Measurements from ENCODE around the gene MBNL2.

Gene MBNL2

DNA sequence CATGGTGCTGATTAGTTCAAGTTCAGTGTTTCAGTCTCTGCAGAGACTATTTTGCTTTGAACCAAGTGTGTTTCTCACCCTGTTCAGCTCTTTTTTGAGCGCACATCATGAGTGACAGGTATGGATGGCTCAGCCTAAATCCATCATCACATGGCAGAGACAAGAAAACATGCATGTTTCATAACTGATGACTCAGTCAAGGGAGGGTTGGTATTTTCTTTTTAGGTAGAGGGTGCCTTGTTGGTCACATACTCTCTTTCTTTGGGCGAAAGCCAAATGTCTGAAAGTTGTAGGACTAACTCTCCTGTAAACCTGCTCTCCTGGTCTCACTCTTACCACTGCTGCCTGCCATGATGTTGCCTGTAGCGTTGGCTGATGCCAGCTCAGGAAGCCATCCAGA, 163.7 kb downstream of the MBNL2 start:
- Histone ChIP-seq H3K9me3 (ENCODE audit: insufficient read depth, low read length) (no peaks in the 10 kb centered on the region), H3K4me2 (ENCODE audit: low read length) (no peak overlapping the region), H3K4me3 (ENCODE audit: low read length) (no peak overlapping the region), H3K9ac (ENCODE audit: low read length) (no peak overlapping the region), H4K20me1 (ENCODE audit: insufficient read depth, low read length) (no peaks in the 10 kb centered on the region), H3K27ac (ENCODE audit: low read length) (no peak overlapping the region), H3K36me3 (replicated peaks; ENCODE audit: low read depth, low read length) (no peaks in the 10 kb centered on the region), H3K27me3 (ENCODE audit: low read depth, low read length) (no peaks in the 10 kb centered on the region), H3K4me1 (ENCODE audit: low read length) (peaks cover 2% of the 10 kb centered on the region; the same call in 1 of the 2 replicates), H3K79me2 (ENCODE audit: low read length) (no peaks in the 10 kb centered on the region), H2AFZ (ENCODE audit: low read depth, low read length) (no peak overlapping the region)
- no peak for TF ChIP-seq EZH2phosphoT487 (IDR thresholded peaks at IDR 0.05; ENCODE audit: low read depth)
- TF ChIP-seq, protein P1, sequence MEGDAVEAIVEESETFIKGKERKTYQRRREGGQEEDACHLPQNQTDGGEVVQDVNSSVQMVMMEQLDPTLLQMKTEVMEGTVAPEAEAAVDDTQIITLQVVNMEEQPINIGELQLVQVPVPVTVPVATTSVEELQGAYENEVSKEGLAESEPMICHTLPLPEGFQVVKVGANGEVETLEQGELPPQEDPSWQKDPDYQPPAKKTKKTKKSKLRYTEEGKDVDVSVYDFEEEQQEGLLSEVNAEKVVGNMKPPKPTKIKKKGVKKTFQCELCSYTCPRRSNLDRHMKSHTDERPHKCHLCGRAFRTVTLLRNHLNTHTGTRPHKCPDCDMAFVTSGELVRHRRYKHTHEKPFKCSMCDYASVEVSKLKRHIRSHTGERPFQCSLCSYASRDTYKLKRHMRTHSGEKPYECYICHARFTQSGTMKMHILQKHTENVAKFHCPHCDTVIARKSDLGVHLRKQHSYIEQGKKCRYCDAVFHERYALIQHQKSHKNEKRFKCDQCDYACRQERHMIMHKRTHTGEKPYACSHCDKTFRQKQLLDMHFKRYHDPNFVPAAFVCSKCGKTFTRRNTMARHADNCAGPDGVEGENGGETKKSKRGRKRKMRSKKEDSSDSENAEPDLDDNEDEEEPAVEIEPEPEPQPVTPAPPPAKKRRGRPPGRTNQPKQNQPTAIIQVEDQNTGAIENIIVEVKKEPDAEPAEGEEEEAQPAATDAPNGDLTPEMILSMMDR (IDR thresholded peaks at IDR 0.05; ENCODE audit: low read depth, low read length) = no peak

DNA sequence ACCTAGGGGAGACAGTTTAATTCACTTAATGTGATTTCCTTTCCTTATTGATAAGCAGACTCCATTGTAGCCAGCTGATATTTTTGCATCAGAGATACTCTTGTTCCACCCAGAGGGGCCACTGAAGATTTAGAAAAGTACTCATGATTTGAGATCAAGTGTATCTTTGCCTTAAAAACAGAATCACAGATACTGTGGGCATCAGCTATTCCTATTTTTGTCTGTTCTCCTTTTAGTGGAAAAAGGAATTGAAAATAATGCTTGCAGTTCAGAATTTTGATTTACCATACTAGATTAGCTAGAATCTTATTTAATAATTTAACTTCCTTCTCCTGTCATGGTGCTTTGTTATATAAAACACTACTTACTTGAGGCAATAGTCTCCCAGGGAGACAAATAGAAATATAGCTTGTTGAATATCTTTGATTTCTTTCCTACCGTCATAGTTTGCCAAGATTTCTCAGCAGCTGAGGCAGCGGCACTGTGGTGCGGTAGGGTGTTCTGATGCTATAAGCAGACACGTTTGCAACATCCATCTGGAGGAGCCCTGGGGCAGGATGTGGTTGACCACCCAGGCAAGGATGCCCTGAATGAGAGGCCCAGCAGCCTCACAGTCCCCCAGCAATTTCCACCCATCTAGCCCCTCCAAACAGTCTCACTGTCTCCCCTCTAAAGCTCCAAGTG, 164.8 kb downstream of the MBNL2 start:
- H3K9ac ChIP-seq (ENCODE audit: low read length) = no peak overlapping the region
- H3K36me3 ChIP-seq (replicated peaks; ENCODE audit: low read depth, low read length) = no peaks in the 10 kb centered on the region
- H3K4me1 ChIP-seq (ENCODE audit: low read length) = peaks cover 2% of the 10 kb centered on the region; the same call in 1 of the 2 replicates
- H3K27ac ChIP-seq (ENCODE audit: low read length) = no peak overlapping the region
- no peak overlapping the region for H3K4me2 ChIP-seq (ENCODE audit: low read length)
- no peak for TF ChIP-seq EZH2phosphoT487 (IDR thresholded peaks at IDR 0.05; ENCODE audit: low read depth)
- TF ChIP-seq, protein P1 (IDR thresholded peaks at IDR 0.05; ENCODE audit: low read depth, low read length) = no peak
- no peak overlapping the region for H2AFZ ChIP-seq (ENCODE audit: low read depth, low read length)
- H3K4me3 ChIP-seq (ENCODE audit: low read length) = no peak overlapping the region
- H3K79me2 ChIP-seq (ENCODE audit: low read length) = no peaks in the 10 kb centered on the region
- no peaks in the 10 kb centered on the region for H3K27me3 ChIP-seq (ENCODE audit: low read depth, low read length)
- no peaks in the 10 kb centered on the region for H4K20me1 ChIP-seq (ENCODE audit: insufficient read depth, low read length)
- H3K9me3 ChIP-seq (ENCODE audit: insufficient read depth, low read length) = no peaks in the 10 kb centered on the region

DNA sequence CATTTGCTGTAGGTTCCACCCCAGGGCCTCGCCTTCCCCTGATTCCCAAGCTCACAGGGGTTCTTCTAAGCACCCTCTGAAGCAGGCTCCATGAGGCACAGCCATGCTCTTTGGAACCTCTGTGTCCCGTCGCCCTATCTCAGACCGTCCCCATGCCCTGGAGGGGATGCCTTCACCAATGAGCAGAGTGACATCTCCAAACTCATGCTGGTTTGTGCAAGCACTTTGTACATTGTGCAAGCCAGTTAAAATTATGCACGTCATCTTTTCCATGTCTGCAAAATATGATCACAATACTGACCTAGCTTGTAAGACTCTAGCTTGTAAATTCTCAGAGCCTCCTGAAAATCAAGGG, 165.3 kb downstream of the MBNL2 start:
- H3K4me3 ChIP-seq (ENCODE audit: low read length) = no peak overlapping the region
- no peak for TF ChIP-seq EZH2phosphoT487 (IDR thresholded peaks at IDR 0.05; ENCODE audit: low read depth)
- TF ChIP-seq, protein P1 (IDR thresholded peaks at IDR 0.05; ENCODE audit: low read depth, low read length) = no peak
- no peaks in the 10 kb centered on the region for H3K9me3 ChIP-seq (ENCODE audit: insufficient read depth, low read length)
- H3K36me3 ChIP-seq (replicated peaks; ENCODE audit: low read depth, low read length) = no peaks in the 10 kb centered on the region
- no peak overlapping the region for H3K9ac ChIP-seq (ENCODE audit: low read length)
- peaks cover 2% of the 10 kb centered on the region; the same call in 1 of the 2 replicates for H3K4me1 ChIP-seq (ENCODE audit: low read length)
- no peak overlapping the region for H2AFZ ChIP-seq (ENCODE audit: low read depth, low read length)
- no peak overlapping the region for H3K4me2 ChIP-seq (ENCODE audit: low read length)
- H3K79me2 ChIP-seq (ENCODE audit: low read length) = no peaks in the 10 kb centered on the region
- H3K27ac ChIP-seq (ENCODE audit: low read length) = no peak overlapping the region
- no peaks in the 10 kb centered on the region for H4K20me1 ChIP-seq (ENCODE audit: insufficient read depth, low read length)
- H3K27me3 ChIP-seq (ENCODE audit: low read depth, low read length) = no peaks in the 10 kb centered on the region

DNA sequence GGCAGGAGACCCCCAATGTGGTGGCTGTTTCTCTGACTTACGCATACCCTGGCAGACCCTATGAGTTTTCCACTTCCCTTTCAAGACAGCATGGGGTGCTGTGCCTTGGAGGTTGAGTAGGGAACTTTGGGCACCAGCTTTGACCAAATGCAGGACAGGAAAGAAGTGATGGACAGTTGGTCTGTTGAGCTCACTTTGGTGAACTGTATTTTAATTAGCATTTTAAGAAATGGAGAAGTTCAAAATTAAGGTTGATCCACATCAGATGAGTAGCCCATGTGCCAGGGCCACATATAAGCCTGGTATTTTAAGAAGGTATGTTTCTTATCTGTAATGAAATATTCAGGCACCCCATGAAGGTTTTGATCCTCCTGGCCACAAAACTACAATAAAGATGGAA, 165.8 kb downstream of the MBNL2 start:
- Histone ChIP-seq H4K20me1 (ENCODE audit: insufficient read depth, low read length) (no peaks in the 10 kb centered on the region), H3K9me3 (ENCODE audit: insufficient read depth, low read length) (no peaks in the 10 kb centered on the region), H3K4me1 (ENCODE audit: low read length) (peaks cover 2% of the 10 kb centered on the region; the same call in 1 of the 2 replicates), H3K79me2 (ENCODE audit: low read length) (no peaks in the 10 kb centered on the region), H3K27me3 (ENCODE audit: low read depth, low read length) (no peaks in the 10 kb centered on the region), H3K27ac (ENCODE audit: low read length) (no peak overlapping the region), H2AFZ (ENCODE audit: low read depth, low read length) (no peak overlapping the region), H3K9ac (ENCODE audit: low read length) (no peak overlapping the region), H3K4me2 (ENCODE audit: low read length) (no peak overlapping the region), H3K36me3 (replicated peaks; ENCODE audit: low read depth, low read length) (no peaks in the 10 kb centered on the region), H3K4me3 (ENCODE audit: low read length) (no peak overlapping the region)
- TF ChIP-seq EZH2phosphoT487 (IDR thresholded peaks at IDR 0.05; ENCODE audit: low read depth) = no peak
- TF ChIP-seq, protein P1 (IDR thresholded peaks at IDR 0.05; ENCODE audit: low read depth, low read length) = no peak
